ENCODE results near the gene HLA-E.
A peak's percentile ranks its signal among the peaks of the same experiment; 100 is the strongest.
"Not testable (repeated sequence)": the region's sequence is repeated elsewhere in the genome, so short reads cannot be mapped to it uniquely, and the experiment has no call there.

HLA-E gene

GRCh38 chr6:30508890-30509736, 19.8 kb downstream of the HLA-E start:
- DNase-seq (ENCODE audit: low read depth): no peak

DNA sequence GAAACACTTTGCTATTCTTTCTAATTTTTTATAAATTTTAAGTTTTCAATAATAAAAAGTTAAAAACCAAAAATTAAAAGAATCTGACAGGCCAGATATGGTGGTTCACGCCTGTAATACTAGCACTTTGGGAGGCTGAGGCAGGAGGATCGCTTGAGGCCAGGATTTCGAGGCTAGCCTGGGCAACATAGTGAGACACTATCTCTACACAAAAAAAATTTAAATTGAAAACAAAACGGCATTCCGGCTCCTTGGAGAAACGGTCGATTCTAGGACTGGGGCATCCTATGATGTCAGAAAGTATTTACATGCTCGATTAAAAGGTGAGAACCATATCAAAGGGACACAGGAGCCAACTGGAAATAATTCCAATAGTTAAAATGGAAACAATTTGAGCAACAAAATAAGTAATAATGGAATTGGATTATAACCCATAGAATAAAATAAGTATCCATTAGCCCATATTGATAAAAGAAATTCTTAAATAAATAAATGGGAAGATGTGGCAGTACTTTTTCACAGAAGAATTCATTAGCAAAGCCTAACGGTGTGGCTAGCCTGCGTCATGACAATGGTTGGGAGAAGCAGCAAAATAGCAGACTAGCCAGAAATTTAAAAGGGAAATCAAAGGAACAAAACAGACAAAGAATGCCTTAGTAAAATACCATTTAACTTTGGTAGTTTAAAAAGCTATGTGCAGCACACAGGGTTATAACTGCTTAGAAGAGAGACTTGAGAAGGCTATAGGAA, 21.3 kb downstream of the HLA-E start:
- no peak for DNase-seq (ENCODE audit: low read depth)

- DNase-seq (ENCODE audit: low read depth): no peak
Observed at GRCh38 chr6:30511169-30511546, 21.8 kb downstream of the HLA-E start.

DNA sequence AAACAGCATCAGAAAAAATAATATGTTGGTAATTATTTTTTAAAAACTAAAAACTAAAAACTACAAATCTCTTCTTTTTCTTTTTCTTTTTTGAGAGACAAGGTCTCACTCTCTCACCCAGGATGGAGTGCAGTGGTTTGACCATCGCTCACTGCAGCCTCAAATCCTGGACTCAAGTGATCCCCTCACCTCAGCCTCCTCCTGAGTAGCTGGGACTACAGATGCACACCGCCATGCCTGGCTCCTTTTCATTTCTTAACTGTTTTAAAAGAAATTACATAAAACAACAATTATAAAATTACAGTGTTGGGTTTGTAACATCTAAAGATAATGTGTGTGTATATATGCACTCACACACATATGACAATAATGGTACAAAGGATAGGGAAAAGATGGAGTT, 24.1 kb downstream of the HLA-E start:
- DNase-seq (ENCODE audit: low read depth): no peak

- DNase-seq (ENCODE audit: low read depth): no peak
Observed at GRCh38 chr6:30515106-30515505, 25.8 kb downstream of the HLA-E start.

DNA sequence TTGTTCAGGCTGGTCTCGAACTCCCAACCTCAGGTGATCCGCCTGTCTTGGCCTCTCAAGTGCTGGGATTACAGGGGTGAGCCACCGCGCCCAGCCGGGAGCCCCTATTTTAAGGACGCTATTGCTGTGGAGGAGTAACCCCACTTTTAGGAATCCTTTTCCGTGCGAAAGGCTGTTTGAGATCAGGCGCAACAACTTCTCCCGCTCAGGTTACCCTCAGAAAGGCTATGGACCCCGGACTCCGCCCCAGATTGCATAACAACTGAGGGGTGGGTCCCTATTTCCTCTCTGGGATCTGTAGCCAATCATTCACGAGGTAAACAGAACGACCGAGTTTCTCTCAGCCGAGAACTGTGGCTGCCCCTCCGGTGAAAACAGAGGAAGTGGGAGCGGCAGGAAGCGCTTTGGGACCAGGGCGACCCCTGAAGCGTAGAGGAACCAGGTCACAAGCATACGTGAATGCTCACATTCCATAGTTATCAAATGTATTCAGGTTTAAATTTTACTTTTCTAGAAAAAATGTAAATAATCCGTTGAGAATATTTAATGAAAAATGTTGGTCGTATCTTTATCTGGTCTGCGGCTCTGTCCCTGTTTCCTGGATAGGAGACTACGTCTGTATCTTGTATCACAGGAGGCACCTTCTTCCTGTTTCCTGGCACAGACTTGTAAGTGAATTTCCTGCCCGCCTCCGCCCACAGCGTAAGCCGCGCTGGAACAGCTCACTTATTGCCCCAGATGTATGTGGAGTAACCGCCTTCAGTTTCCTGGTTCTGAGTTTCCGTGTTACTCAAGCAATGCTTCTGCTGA, 26.8 kb downstream of the HLA-E start:
- peak; percentile 92 for DNase-seq (ENCODE audit: low read depth)

GRCh38 chr6:30516754-30517076, 27.4 kb downstream of the HLA-E start:
- DNase-seq (ENCODE audit: low read depth): not testable (repeated sequence)

DNA sequence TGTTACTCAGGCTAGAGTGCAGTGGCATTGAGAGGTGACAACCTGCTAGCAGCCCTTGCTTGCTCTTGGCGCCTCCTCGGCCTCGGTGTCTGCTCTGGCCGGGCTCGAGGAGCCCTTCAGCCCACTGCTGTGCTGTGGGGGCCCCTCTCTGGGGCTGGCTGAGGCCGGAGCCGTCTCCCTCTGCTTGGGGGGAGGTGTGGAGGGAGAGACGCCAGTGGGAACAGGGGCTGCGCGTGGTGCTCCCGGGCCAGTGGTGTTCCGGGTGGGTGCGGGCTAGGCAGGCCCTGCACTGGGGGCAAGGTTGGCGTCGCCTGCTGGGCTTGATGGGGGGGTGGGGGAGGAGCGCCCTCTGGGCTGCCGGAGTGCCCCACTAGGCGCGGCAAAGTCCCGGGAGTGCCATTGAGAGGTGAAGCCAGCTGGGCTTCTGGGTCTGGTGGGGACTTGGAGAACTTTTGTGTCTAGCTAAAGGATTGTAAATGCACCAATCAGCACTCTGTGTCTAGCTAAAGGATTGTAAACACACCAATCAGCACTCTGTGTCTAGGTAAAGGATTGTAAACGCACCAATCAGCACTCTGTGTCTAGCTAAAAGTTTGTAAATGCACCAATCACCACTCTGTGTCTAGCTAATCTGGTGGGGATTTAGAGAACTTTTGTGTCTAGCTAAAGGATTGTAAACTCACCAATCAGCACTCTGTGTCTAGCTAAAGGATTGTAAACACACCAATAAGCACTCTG, 28.6 kb downstream of the HLA-E start:
- not testable (repeated sequence) for DNase-seq (ENCODE audit: low read depth)

GRCh38 chr6:30518505-30519145, 29.3 kb downstream of the HLA-E start:
- not testable (repeated sequence) for DNase-seq (ENCODE audit: low read depth)

- no peak for DNase-seq (ENCODE audit: low read depth)
Observed at GRCh38 chr6:30520522-30520921, 31.2 kb downstream of the HLA-E start.

GRCh38 chr6:30521082-30521481, 31.8 kb downstream of the HLA-E start:
- DNase-seq (ENCODE audit: low read depth): not testable (repeated sequence)

GRCh38 chr6:30521952-30522351, 32.6 kb downstream of the HLA-E start:
- not testable (repeated sequence) for DNase-seq (ENCODE audit: low read depth)

DNA sequence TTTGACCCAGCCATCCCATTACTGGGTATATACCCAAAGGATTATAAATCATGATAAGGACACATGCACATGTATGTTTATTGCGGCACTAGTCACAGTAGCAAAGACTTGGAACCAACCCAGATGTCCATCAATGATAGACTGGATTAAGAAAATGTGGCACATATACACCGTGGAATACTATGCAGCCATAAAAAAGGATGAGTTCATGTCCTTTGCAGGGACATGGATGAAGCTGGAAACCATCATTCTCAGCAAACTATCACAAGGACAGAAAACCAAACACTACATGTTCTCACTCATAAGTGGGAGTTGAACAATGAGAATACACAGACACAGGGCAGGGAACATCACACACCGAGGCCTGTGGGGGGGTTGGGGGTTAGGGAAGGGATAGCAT, 37.1 kb downstream of the HLA-E start:
- DNase-seq (ENCODE audit: low read depth): not testable (repeated sequence)

- DNase-seq (ENCODE audit: low read depth): peak; percentile 41
Observed at GRCh38 chr6:30529349-30529875, 40.1 kb downstream of the HLA-E start.

DNA sequence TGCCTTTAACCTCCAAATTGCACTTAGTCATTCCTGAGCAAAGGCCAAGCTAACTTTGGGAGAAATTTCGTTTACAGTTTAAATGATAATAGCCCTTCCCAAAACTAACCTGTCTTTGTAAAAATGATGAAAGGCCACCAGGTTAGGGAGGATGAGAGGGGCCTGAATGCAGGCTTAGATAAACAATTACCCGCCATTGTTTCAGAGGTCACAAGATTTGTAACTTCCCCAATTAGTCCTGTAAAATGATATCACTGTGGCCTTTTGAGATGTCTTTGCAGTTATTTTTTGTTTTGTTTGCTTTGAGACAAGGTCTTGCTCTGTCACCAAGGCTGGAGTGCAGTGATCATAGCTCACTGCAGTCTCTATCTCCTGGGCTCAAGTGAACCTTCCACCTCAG, 40.7 kb downstream of the HLA-E start:
- no peak for DNase-seq (ENCODE audit: low read depth)

- no peak for DNase-seq (ENCODE audit: low read depth)
Observed at GRCh38 chr6:30533460-30534294, 44.4 kb downstream of the HLA-E start.

- DNase-seq (ENCODE audit: low read depth): no peak
Observed at GRCh38 chr6:30537931-30538330, 48.6 kb downstream of the HLA-E start.

GRCh38 chr6:30541515-30542403, 52.5 kb downstream of the HLA-E start:
- peak; percentile 73 for DNase-seq (ENCODE audit: low read depth)

DNA sequence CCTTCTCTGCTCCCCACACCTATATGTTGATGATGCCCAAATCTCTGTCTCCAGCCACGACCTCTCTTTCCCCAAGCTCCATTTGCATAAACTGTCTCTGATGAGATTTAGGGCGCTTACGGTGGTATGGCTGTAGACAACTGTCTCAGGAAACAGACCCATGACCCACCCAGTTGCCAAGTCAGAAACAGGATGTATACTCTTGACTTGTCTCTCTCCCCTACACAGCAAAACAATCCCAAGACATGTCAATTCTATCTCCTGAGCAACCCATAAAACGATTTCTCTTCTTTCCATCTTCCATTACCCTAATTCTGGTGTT, 53.1 kb downstream of the HLA-E start:
- no peak for DNase-seq (ENCODE audit: low read depth)

Data from stimulated activated CD4-positive, alpha-beta T cell treated with anti-CD3 and anti-CD28 coated beads, Interleukin-2, amount 100 ng/mL, for 4 hours (primary cell).